NB4 (cell line): ENCODE measurements around the gene COMMD7.

Source experiments
- DNase-seq: peaks from one replicate; pipeline ENCODE4 v3.0.0; 2010; ENCODE audit warnings: low read depth
- H3K4me3 ChIP-seq: one replicate; pipeline ENCODE4 v1.5.1; 2011; ENCODE audit warnings: mild to moderate bottlenecking, low read depth, low read length, moderate library complexity
- CTCF ChIP-seq: IDR thresholded peaks from one replicate; pipeline ENCODE4 v1.5.1; 2012; ENCODE audit warnings: low read depth, low read length
- MAX ChIP-seq: IDR thresholded peaks from 2 replicates; pipeline ENCODE4 v1.6.1; 2011; ENCODE audit warnings: low read depth, low read length
- MYC ChIP-seq: IDR thresholded peaks from 2 replicates; pipeline ENCODE4 v1.6.1; 2011; ENCODE audit warnings: low read depth, low read length
- POLR2A ChIP-seq: IDR thresholded peaks from 2 replicates; pipeline ENCODE4 v1.6.1; 2011; ENCODE audit warnings: mild to moderate bottlenecking; ENCODE audit not compliant: insufficient read length; ENCODE audit errors: extremely low read depth

Gene COMMD7

GRCh38 chr20:32743237-32744112, at the start of gene COMMD7:
Gene COMMD7 (minus strand): TSS chr20:32743467. CDS start chr20:32743391, 76 bp downstream.
- DNase-seq = peak; percentile 80
- TF ChIP-seq MAX (no peak), POLR2A (peak; percentile 26), MYC (no peak), CTCF (no peak)
- H3K4me3 ChIP-seq = peak within 1 kb of the TSS; percentile 73

- no peak for TF ChIP-seq CTCF
- TF ChIP-seq MAX = no peak
- no peak for TF ChIP-seq POLR2A
- no peak for TF ChIP-seq MYC
- no peak overlapping the region for H3K4me3 ChIP-seq
- DNase-seq = no peak
These were observed 49.6 kb upstream of the COMMD7 start for GRCh38 chr20:32792731-32793458.

- no peak overlapping the region for H3K4me3 ChIP-seq
- no peak for TF ChIP-seq POLR2A
- no peak for TF ChIP-seq MYC
- peak; percentile 87 for DNase-seq
These were observed 49.0 kb upstream of the COMMD7 start for GRCh38 chr20:32792316-32792715.

- H3K4me3 ChIP-seq = no peak overlapping the region
- DNase-seq = no peak
- no peak for TF ChIP-seq MYC
- no peak for TF ChIP-seq POLR2A
- no peak for TF ChIP-seq MAX
- TF ChIP-seq CTCF = no peak
These were observed 47.4 kb upstream of the COMMD7 start for GRCh38 chr20:32790751-32791057.

GRCh38 chr20:32789896-32790750, 46.9 kb upstream of the COMMD7 start:
- DNase-seq = peak; percentile 77
- no peak overlapping the region for H3K4me3 ChIP-seq
- TF ChIP-seq CTCF (peak; percentile 99), MYC (peak; percentile 59), POLR2A (no peak), MAX (peak; percentile 66)

GRCh38 chr20:32787168-32787567, 43.9 kb upstream of the COMMD7 start:
- TF ChIP-seq CTCF (no peak), MAX (no peak), MYC (no peak), POLR2A (no peak)
- no peak overlapping the region for H3K4me3 ChIP-seq
- no peak for DNase-seq
